HG03342 (cell line): ENCODE data around the gene ZNF750.

Experiments
- ATAC-seq: cut with Tn5 transposase; IDR thresholded peaks from one replicate; pipeline ENCODE4 v1.9.1; 2021; ENCODE audit warnings: mild to moderate bottlenecking, moderate library complexity; ENCODE audit not compliant: unreplicated experiment

Gene ZNF750

GRCh38 chr17:82839617-82840292 is at the start of gene ZNF750:
Gene ZNF750, minus strand, starts transcription at chr17:82840022. Its CDS starts 7,568 bp downstream, at chr17:82832454.
- no peak for ATAC-seq

- no peak for ATAC-seq
These were observed 49.0 kb upstream of the ZNF750 start for GRCh38 chr17:82888583-82889495.

- ATAC-seq = no peak
These were observed 47.7 kb upstream of the ZNF750 start for GRCh38 chr17:82887255-82888164.

- no peak for ATAC-seq
These were observed 45.1 kb upstream of the ZNF750 start for GRCh38 chr17:82884970-82885353.

- ATAC-seq = no peak
These were observed 44.6 kb upstream of the ZNF750 start for GRCh38 chr17:82884341-82884969.

GRCh38 chr17:82883419-82884031 is 43.7 kb upstream of the ZNF750 start:
- ATAC-seq = no peak

- ATAC-seq = no peak
These were observed 43.0 kb upstream of the ZNF750 start for GRCh38 chr17:82882715-82883418.

- no peak for ATAC-seq
These were observed 42.3 kb upstream of the ZNF750 start for GRCh38 chr17:82881900-82882714.

- ATAC-seq = no peak
These were observed 41.6 kb upstream of the ZNF750 start for GRCh38 chr17:82881324-82881823.

GRCh38 chr17:82880620-82881323 is 41.0 kb upstream of the ZNF750 start:
- no peak for ATAC-seq

GRCh38 chr17:82879241-82879640 is 39.4 kb upstream of the ZNF750 start:
- no peak for ATAC-seq

- ATAC-seq = no peak
These were observed 38.7 kb upstream of the ZNF750 start for GRCh38 chr17:82878527-82878926.

- ATAC-seq = no peak
These were observed 37.0 kb upstream of the ZNF750 start for GRCh38 chr17:82876602-82877379.

- no peak for ATAC-seq
These were observed 36.3 kb upstream of the ZNF750 start for GRCh38 chr17:82876149-82876548.

GRCh38 chr17:82875407-82875856 is 35.6 kb upstream of the ZNF750 start:
- no peak for ATAC-seq

- ATAC-seq = no peak
These were observed 34.4 kb upstream of the ZNF750 start for GRCh38 chr17:82874011-82874835.
